ENCODE measurements around the gene HEXIM1. TPM values are rescaled to one million over a fixed set of nuclear protein-coding genes. Genes with fewer than 3 reads are reported as not detected.

HEXIM1 gene
- total RNA-seq, 1 donor from 2014 or later, result 29.5 TPM

- Mint-ChIP-seq H3K4me1 (peaks cover 56% of the 10 kb centered on the region), H3K27ac (ENCODE audit: unreplicated experiment) (peak overlapping the region; percentile 100), H3K9me3 (no peaks in the 10 kb centered on the region), H3K4me3 (peak overlapping the region; percentile 95), H3K36me3 (ENCODE audit: low read depth) (no peaks in the 10 kb centered on the region), H3K27me3 (ENCODE audit: low read depth) (peaks cover 17% of the 10 kb centered on the region)
- TF ChIP-seq CTCF (conservative IDR thresholded peaks at IDR 0.05), result no peak
- DNase-seq (ENCODE audit: low read depth, low spot score), result peak; percentile 73
Measured at GRCh38 chr17:45147581-45148182, 593 bp upstream of the HEXIM1 start.

- Mint-ChIP-seq H3K9me3 (no peaks in the 10 kb centered on the region), H3K27ac (ENCODE audit: unreplicated experiment) (peak overlapping the region; percentile 99), H3K4me3 (peak overlapping the region; percentile 95), H3K36me3 (ENCODE audit: low read depth) (no peaks in the 10 kb centered on the region), H3K27me3 (ENCODE audit: low read depth) (peaks cover 17% of the 10 kb centered on the region), H3K4me1 (peaks cover 56% of the 10 kb centered on the region)
- DNase-seq (ENCODE audit: low read depth, low spot score), result peak; percentile 78
- TF ChIP-seq CTCF (conservative IDR thresholded peaks at IDR 0.05), result peak; percentile 76
Measured at GRCh38 chr17:45149037-45149668, 878 bp downstream of the HEXIM1 start.

GRCh38 chr17:45149669-45150664, 1.7 kb downstream of the HEXIM1 start:
- Mint-ChIP-seq H3K4me3 (peak overlapping the region; percentile 95), H3K36me3 (ENCODE audit: low read depth) (no peaks in the 10 kb centered on the region), H3K4me1 (peaks cover 56% of the 10 kb centered on the region), H3K9me3 (no peaks in the 10 kb centered on the region), H3K27me3 (ENCODE audit: low read depth) (peaks cover 17% of the 10 kb centered on the region), H3K27ac (ENCODE audit: unreplicated experiment) (peak overlapping the region; percentile 99)
- TF ChIP-seq CTCF (conservative IDR thresholded peaks at IDR 0.05), result no peak
- no peak for DNase-seq (ENCODE audit: low read depth, low spot score)

GRCh38 chr17:45150911-45151809, 2.9 kb downstream of the HEXIM1 start:
- DNase-seq (ENCODE audit: low read depth, low spot score), result no peak
- peaks cover 17% of the 10 kb centered on the region for H3K27me3 Mint-ChIP-seq (ENCODE audit: low read depth)
- H3K27ac Mint-ChIP-seq (ENCODE audit: unreplicated experiment), result no peak overlapping the region
- H3K9me3 Mint-ChIP-seq, result no peaks in the 10 kb centered on the region
- no peaks in the 10 kb centered on the region for H3K36me3 Mint-ChIP-seq (ENCODE audit: low read depth)
- H3K4me1 Mint-ChIP-seq, result peaks cover 53% of the 10 kb centered on the region
- peak overlapping the region; percentile 83 for H3K4me3 Mint-ChIP-seq
- no peak for TF ChIP-seq CTCF (conservative IDR thresholded peaks at IDR 0.05)

- Mint-ChIP-seq H3K4me3 (peak overlapping the region; percentile 52), H3K9me3 (no peaks in the 10 kb centered on the region), H3K27me3 (ENCODE audit: low read depth) (no peaks in the 10 kb centered on the region), H3K4me1 (peaks cover 38% of the 10 kb centered on the region), H3K36me3 (ENCODE audit: low read depth) (peaks cover 4% of the 10 kb centered on the region), H3K27ac (ENCODE audit: unreplicated experiment) (no peak overlapping the region)
- no peak for DNase-seq (ENCODE audit: low read depth, low spot score)
- no peak for TF ChIP-seq CTCF (conservative IDR thresholded peaks at IDR 0.05)
Measured at GRCh38 chr17:45155029-45155428, 6.8 kb downstream of the HEXIM1 start.
